Measurements from ENCODE around the gene GPX6. TPM values are rescaled to one million over a fixed set of nuclear protein-coding genes. Genes with fewer than 3 reads are reported as not detected.

GPX6 gene
- total and polyA plus RNA-seq, 10 of the 15 experiments (the other 5 are each of a cell fraction or from before 2014, with no cell fraction given), result not detected

GRCh38 chr6:28497893-28498292 lies 17.7 kb downstream of the GPX6 start:
- 11% methylated on average over 3 of the region's 3 CpGs for WGBS (ENCODE audit: insufficient coverage, insufficient replicate concordance, low lambda C conversion rate, missing lambda C conversion rate)
- no peak overlapping the region for H2AFZ ChIP-seq (ENCODE audit: control insufficient read depth, low read depth, low read length)
- no peaks in the 10 kb centered on the region for H3K4me1 ChIP-seq (ENCODE audit: control insufficient read depth, insufficient read depth, low read length)
- DNase-seq (ENCODE audit: low read depth, low spot score) (no peak), FAIRE-seq (no peak), ATAC-seq (no peak)
- ChIA-PET RAD21 (ENCODE audit: unreplicated experiment) (interaction anchor here (0.5 kb wide), 1 partner anchor 9 kb away, joined by 3 read pairs; no protein-coding TSS in a partner anchor), SMC1A (ENCODE audit: uncharacterized antibody, unreplicated experiment) (no interaction called here), POLR2A (no interaction called here), CTCF (interaction anchor here (0.8 kb wide), 1 partner anchor 43 kb away, joined by 3 read pairs; no protein-coding TSS in a partner anchor)
- no peaks in the 10 kb centered on the region for H3K36me3 ChIP-seq (ENCODE audit: control insufficient read depth in 2 of 2, insufficient read depth in 2 of 2, low read length in 1 of 2)
- BruUV-seq (replicated peaks), result no TSS peak
- no peak overlapping the region for H3K4me3 ChIP-seq
- no peaks in the 10 kb centered on the region; a peak in 1 of 4 replicates for H3K27me3 ChIP-seq (replicated peaks in 1 of 2; ENCODE audit: control insufficient read depth in 2 of 2, insufficient read depth in 2 of 2, low read length in 1 of 2)
- no peak overlapping the region for H3K27ac ChIP-seq (ENCODE audit: control insufficient read depth, insufficient read depth)
- no peaks in the 10 kb centered on the region for H3K79me2 ChIP-seq (ENCODE audit: control insufficient read depth, insufficient read depth, low read length)
- no peaks in the 10 kb centered on the region for H4K20me1 ChIP-seq (ENCODE audit: control insufficient read depth, insufficient read depth)
- H3K9ac ChIP-seq (ENCODE audit: control insufficient read depth, insufficient read depth, low read length), result no peak overlapping the region
- intact Hi-C loops (cut with micrococcal nuclease; ENCODE audit: unreplicated experiment), result loop anchor here (5.0 kb wide), 1 partner anchor 184 kb away; no protein-coding TSS in a partner anchor
- TF ChIP-seq TARDBP (IDR thresholded peaks at IDR 0.05; ENCODE audit: borderline replicate concordance) (no peak), EZH2 (IDR thresholded peaks at IDR 0.05; ENCODE audit: borderline replicate concordance, control insufficient read depth, low read depth, low read length) (no peak), SUZ12 (IDR thresholded peaks at IDR 0.05; ENCODE audit: unreplicated experiment) (no peak)
- TF ChIP-seq, protein P1, sequence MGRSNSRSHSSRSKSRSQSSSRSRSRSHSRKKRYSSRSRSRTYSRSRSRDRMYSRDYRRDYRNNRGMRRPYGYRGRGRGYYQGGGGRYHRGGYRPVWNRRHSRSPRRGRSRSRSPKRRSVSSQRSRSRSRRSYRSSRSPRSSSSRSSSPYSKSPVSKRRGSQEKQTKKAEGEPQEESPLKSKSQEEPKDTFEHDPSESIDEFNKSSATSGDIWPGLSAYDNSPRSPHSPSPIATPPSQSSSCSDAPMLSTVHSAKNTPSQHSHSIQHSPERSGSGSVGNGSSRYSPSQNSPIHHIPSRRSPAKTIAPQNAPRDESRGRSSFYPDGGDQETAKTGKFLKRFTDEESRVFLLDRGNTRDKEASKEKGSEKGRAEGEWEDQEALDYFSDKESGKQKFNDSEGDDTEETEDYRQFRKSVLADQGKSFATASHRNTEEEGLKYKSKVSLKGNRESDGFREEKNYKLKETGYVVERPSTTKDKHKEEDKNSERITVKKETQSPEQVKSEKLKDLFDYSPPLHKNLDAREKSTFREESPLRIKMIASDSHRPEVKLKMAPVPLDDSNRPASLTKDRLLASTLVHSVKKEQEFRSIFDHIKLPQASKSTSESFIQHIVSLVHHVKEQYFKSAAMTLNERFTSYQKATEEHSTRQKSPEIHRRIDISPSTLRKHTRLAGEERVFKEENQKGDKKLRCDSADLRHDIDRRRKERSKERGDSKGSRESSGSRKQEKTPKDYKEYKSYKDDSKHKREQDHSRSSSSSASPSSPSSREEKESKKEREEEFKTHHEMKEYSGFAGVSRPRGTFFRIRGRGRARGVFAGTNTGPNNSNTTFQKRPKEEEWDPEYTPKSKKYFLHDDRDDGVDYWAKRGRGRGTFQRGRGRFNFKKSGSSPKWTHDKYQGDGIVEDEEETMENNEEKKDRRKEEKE (IDR thresholded peaks at IDR 0.05), result no peak
- H3K4me2 ChIP-seq (ENCODE audit: control insufficient read depth, insufficient read depth), result no peak overlapping the region
- no peaks in the 10 kb centered on the region for H3K9me3 ChIP-seq (replicated peaks; ENCODE audit: control insufficient read depth, insufficient read depth, low read length)
- in situ Hi-C loops (cut with MboI), result no loop called here

Measured in GM12878 (cell line).